NB4 (cell line): ENCODE measurements around the gene LIMK2.

Experiments
- POLR2A ChIP-seq: IDR thresholded peaks from 2 replicates; pipeline ENCODE4 v1.6.1; 2011; ENCODE audit warnings: mild to moderate bottlenecking; ENCODE audit not compliant: insufficient read length; ENCODE audit errors: extremely low read depth
- TF ChIP-seq, protein P1 (sequence below): IDR thresholded peaks from one replicate; pipeline ENCODE4 v1.5.1; 2012; ENCODE audit warnings: low read depth, low read length
- TF ChIP-seq, protein P2 (sequence below): IDR thresholded peaks from 2 replicates; pipeline ENCODE4 v1.6.1; 2011; ENCODE audit warnings: low read depth, low read length

DNA sequence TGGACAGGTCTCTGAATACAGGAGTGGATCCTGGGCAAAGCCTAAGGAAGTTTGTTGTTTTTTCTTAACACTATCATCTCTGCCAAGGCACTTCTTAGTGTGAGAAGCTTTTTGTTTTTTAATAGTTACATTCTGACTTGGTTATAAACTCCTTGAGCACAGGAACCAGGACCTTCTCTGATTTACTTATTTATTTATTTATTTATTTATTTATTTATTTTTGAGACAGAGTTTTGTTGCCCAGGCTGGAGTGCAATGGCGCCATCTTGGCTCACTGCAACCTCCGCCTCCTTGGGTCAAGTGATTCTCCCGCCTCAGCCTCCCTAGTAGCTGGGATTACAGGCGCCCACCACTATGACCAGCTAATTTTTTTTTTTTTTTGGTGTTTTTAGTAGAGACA, 41.1 kb upstream of the LIMK2 start:
- TF ChIP-seq, protein P1, sequence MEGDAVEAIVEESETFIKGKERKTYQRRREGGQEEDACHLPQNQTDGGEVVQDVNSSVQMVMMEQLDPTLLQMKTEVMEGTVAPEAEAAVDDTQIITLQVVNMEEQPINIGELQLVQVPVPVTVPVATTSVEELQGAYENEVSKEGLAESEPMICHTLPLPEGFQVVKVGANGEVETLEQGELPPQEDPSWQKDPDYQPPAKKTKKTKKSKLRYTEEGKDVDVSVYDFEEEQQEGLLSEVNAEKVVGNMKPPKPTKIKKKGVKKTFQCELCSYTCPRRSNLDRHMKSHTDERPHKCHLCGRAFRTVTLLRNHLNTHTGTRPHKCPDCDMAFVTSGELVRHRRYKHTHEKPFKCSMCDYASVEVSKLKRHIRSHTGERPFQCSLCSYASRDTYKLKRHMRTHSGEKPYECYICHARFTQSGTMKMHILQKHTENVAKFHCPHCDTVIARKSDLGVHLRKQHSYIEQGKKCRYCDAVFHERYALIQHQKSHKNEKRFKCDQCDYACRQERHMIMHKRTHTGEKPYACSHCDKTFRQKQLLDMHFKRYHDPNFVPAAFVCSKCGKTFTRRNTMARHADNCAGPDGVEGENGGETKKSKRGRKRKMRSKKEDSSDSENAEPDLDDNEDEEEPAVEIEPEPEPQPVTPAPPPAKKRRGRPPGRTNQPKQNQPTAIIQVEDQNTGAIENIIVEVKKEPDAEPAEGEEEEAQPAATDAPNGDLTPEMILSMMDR = no peak
- no peak for TF ChIP-seq POLR2A
- TF ChIP-seq, protein P2, sequence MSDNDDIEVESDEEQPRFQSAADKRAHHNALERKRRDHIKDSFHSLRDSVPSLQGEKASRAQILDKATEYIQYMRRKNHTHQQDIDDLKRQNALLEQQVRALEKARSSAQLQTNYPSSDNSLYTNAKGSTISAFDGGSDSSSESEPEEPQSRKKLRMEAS = no peak
